Eye (tissue), 1 donor: ENCODE measurements around the gene SLC35B1.
A peak's percentile ranks its signal among the peaks of the same experiment; 100 is the strongest.
"Not testable (repeated sequence)": the region's sequence is repeated elsewhere in the genome, so short reads cannot be mapped to it uniquely, and the experiment has no call there.

ENCODE experiments used
- DNase-seq: peaks from one replicate; pipeline ENCODE4 v3.0.0-alpha.2; 2015

The SLC35B1 gene

GRCh38 chr17:49699966-49700575 is 7.7 kb downstream of the SLC35B1 start:
- no peak for DNase-seq

DNA sequence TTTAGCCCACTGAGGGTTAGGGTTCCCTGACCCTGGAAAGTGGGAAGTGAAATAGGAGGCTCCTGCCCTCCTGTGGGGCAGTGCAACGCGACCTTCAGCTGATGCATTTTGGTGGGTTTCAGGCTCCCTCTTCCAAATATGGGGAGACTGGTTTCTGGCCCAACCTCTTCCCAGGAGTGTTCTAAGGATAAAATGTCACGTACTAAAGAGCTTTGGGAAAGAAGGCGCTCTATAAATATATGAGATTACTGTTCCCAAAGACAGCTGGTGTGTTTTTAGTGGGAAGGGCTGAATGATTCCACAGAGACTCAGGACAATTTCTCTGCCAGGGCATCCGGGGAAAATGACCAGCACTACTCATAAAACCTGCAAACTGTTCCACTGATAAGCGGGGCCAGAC is 9.8 kb downstream of the SLC35B1 start:
- DNase-seq, result no peak

- no peak for DNase-seq
Observed at GRCh38 chr17:49696233-49696761, 11.5 kb downstream of the SLC35B1 start.

DNA sequence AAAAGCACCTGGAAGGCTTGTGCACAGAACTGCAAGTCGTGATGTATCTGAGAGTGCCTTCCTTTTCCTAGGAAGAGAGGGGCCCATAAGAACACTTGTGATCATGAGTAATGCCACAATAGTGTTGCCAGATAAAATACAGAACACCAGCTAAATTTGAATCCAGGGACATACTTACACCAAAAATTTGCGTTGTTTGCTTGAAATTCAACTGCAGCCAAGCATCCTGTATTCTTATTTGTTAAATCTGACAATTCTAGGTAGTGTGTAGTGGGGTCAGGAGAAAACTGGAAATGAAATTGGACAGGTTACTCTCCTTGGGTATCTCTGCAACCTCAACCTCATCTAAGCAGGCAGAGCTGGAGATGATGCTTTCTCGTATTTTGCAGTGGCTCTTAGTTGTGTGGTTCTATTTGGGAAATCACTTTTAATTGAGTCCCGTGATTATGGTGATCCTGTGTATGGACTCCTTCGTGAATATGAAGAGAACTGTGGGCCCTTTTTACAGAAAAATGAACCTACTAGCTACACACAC is 12.0 kb downstream of the SLC35B1 start:
- DNase-seq, result no peak

- DNase-seq, result peak; percentile 77
Observed at GRCh38 chr17:49694847-49695697, 12.7 kb downstream of the SLC35B1 start.

DNA sequence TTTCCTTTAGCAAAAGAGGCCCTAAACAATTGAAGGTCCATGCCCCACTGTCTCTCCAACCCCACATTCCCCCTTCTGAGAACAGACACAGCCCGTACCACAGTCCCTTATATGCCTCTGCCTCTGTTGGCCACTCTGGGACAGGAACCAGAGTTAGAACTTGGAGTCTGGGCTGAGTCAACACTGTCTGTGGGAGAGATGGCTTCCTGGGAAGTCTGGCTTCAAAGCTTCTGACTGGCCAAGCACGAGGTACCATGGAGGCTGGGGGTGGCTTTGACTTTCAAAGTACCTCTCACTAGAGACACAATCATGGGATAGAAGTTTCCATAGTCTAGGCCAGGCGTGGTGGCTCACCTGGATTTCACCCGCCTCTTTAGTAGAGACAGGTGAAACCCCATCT is 15.0 kb downstream of the SLC35B1 start:
- DNase-seq, result no peak

DNA sequence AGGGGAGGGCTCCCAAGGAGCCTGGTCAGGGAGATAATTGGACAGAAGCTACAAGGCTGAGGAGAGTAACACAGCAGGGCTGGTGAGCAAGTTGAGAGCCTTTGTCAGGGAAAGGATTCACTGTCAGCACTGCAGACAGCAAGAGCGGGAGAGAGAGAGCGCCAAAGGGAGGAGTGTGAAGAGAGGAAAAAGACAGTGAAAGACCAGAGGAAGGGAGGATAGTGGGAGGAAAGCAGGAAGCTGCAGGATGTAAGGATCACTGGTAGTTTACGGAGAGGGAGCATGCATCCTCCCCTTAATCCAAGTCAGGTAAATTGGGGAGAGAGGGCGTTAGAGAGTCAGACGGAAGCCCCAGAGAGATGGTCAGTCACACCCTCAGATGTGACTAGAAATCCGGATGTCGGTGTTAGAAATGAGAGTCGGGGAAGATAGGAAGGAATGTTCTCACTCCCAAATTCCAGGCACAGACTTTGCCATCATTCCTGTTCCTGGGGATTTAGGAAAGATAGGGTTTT is 16.0 kb downstream of the SLC35B1 start:
- no peak for DNase-seq

GRCh38 chr17:49691086-49691676 is 16.6 kb downstream of the SLC35B1 start:
- DNase-seq, result no peak

GRCh38 chr17:49690256-49690655 is 17.5 kb downstream of the SLC35B1 start:
- no peak for DNase-seq

GRCh38 chr17:49688848-49689247 is 18.9 kb downstream of the SLC35B1 start:
- no peak for DNase-seq

DNA sequence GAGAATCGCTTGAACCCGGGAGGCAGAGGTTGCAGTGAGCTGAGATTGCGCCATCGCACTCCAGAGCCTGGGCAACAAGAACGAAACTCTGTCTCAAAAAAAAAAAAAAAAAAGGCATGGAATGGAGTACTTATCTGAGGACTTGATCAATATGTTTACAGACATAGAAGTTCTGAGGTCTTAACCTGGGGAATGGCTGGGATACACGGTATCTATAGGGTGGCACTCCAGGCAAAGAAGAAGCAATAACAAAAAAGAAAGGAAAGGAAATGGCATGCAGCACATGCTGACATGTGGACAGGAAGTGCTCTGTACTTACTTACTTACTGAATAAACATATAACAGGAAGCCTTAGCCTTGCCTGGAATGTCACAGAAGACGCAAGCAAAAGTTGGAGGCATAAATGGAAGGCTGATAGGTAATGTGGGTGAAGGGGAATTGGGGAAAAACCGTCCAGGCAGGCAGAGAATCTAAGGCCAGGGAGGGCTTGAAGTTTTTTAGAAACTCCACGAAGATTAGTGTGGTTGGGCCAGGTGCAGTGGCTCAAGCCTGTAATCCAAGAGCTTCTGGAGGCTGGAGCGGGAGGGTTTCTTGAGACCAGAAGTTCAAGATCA is 19.8 kb downstream of the SLC35B1 start:
- no peak for DNase-seq

DNA sequence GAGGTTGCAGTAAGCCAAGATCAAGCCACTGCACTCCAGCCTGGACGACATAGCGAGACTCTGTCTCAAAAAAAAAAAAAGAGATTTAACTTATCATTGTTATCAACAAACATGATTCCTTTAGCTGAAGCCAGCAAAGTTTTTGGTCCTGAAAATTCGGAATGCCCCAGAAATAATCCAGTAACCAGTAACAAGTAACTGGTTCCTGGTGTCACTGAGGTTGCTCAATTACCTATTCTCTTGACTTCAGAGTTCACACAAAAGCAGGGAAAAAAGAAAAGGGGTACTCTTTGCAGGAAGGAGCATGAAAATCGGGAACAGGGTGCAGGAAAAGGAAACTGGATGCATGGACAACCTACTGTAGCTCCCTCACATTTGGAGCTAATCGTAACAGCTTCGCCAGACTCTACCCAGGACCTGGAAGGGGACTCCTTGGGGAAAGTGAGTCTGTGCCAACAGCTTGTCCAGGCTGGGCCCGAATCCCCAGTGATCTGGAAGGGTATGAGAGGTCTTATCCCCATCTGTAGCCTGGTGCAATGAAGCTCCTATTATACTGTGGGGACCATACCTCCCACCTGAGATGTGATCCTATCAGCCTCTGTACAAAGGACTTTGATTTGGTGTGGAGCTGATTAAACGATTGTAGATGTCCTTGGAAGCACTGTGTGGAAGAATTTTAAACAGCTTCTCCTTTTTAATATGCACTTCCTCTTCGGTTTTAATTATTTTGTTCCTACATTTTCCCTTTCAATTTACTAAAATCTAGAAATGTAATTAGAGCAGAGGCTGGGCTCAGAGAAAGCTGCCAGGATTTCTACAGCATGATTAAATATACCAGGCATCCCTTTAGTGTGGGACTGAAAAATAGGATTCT is 26.4 kb downstream of the SLC35B1 start:
- no peak for DNase-seq

DNA sequence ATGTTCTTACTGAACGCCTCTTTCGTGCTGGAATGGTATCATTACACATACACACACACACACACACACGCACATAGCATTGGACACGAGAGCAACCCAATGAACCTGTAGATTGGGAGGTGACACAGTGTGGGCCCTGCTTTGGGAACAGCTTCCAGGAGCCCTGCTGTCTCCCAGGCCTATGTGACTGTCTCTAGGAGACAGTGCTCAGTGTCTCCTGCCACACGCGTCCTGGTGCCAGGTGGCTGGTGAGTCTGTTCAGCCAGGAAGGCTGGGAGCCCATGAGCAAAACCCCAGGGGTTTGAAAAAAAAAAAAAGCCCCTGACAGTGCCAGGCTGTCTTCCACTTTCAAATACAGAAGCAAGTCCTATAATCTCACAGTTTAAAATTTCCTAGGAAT is 27.4 kb downstream of the SLC35B1 start:
- no peak for DNase-seq

DNA sequence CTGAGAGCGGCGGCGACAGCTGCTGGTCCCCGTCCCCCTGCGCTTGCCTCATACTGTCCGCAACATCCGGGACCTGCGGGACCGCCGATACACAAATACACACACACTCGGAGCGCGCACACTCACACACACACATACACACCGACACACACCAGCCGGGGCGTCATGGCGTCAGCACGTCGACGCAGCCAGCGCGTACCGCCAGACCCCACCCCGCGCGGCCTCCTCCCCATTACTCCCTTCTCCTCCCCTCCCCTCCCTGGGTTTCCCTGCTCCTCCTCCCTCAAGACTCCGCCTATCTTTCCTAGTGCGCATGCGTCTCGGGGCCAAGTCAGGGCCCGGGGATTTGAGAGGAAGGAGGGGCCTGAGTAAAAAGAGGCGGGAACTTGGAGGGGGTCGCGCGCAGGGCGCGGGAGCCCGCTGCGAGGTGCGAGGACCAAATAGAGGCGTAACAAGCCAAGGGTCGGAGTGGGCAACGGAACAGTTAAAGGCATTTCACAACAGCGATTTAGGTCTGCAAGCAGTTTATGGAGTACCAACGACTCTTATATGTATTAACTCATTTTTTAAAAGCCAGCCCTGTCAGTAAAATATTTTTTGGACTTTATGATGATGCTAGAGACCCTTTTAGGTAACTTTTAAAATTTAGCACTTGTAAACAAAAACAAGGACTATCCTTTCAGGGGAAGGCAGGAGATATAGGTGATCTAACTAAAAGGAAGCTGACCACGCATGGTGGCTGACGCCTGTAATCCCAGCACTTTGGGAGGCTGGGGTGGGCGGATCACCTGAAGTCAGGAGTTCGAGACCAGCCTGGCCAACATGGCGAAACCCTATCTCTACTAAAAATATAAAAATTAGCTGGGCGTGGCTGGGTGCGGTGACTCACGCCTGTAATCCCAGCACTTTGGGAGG is 29.6 kb downstream of the SLC35B1 start, which contains the start of gene SPOP:
Gene SPOP, minus strand, starts transcription at position 165 of the 915 bp plus-strand sequence. CDS start 55,287 bp downstream, outside the sequence.
- peak; percentile 100 for DNase-seq

GRCh38 chr17:49677134-49677932 is 30.4 kb downstream of the SLC35B1 start:
- DNase-seq, result peak; percentile 99

GRCh38 chr17:49676276-49676868 is 31.4 kb downstream of the SLC35B1 start:
- DNase-seq, result no peak

DNA sequence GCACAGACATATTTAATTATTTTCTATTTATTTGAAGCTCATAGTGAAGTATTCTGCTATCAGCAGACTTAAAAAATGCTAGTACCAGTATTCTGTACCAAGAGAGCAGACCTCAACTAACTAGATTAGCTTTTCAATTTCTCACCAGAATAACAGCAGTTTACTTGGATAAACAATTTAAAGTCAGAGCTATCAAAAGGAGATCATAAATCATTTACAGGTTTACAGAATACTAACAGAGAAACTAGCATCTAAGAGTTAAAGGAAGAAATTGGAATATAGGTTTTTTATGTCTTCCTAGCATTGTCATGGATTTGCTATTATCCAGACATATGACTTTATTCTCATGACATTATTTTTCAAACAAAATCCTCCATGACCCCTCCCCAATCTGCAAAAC is 33.3 kb downstream of the SLC35B1 start:
- DNase-seq, result no peak

DNA sequence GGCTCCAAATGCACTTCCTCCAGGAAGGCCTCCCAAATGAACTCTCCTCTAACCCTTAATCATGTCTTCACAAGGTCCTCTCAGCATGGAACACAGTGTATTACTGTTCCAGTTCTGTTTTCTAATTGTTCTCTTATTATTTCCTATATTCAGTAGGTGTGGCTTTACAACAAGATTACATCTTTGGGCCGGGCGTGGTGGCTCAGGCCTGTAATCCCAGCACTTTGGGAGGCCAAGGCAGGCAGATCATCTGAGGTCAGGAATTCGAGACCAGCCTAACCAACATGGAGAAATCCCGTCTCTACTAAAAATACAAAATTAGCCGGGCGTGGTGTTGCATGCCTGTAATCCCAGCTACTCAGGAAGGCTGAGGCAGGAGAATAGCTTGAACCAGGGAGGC is 34.1 kb downstream of the SLC35B1 start:
- not testable (repeated sequence) for DNase-seq

DNA sequence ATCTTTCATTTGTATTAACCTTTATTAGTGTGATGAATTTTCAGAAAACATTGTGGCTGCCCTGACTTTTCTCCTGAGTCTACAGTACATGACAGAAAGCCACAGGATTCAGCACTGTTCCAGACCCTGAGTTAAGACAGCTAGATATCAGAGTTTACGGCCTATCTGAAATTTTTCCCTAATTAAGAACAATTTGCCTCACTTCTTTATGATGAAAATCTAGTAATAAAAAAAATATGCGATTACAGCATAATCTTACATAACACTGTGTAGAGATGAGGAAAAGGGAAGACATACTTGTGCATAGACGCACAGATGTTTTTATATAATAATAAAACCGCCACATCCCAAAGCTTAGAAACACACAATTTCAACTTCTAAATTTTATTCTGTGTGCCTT is 37.1 kb downstream of the SLC35B1 start:
- DNase-seq, result no peak
